ENCODE measurements around the gene EIF4H. TPM values are rescaled to one million over a fixed set of nuclear protein-coding genes. Genes with fewer than 3 reads are reported as not detected.
"Not testable (repeated sequence)": the region's sequence is repeated elsewhere in the genome, so short reads cannot be mapped to it uniquely, and the experiment has no call there.

The EIF4H gene
- total RNA-seq, 3 donors from 2014 or later, result 231 to 278 (median 274) TPM

- ATAC-seq, result no peak
- Histone ChIP-seq H3K4me1 (ENCODE audit: low read depth) (no peaks in the 10 kb centered on the region), H3K4me3 (no peak overlapping the region), H3K36me3 (ENCODE audit: low read depth) (no peaks in the 10 kb centered on the region), H3K9me3 (no peaks in the 10 kb centered on the region)
- intact Hi-C loops (cut with DNase I, micrococcal nuclease), result no loop called here
- TF ChIP-seq, protein P1, sequence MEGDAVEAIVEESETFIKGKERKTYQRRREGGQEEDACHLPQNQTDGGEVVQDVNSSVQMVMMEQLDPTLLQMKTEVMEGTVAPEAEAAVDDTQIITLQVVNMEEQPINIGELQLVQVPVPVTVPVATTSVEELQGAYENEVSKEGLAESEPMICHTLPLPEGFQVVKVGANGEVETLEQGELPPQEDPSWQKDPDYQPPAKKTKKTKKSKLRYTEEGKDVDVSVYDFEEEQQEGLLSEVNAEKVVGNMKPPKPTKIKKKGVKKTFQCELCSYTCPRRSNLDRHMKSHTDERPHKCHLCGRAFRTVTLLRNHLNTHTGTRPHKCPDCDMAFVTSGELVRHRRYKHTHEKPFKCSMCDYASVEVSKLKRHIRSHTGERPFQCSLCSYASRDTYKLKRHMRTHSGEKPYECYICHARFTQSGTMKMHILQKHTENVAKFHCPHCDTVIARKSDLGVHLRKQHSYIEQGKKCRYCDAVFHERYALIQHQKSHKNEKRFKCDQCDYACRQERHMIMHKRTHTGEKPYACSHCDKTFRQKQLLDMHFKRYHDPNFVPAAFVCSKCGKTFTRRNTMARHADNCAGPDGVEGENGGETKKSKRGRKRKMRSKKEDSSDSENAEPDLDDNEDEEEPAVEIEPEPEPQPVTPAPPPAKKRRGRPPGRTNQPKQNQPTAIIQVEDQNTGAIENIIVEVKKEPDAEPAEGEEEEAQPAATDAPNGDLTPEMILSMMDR (IDR thresholded peaks at IDR 0.05), result no peak
- DNase-seq, result no peak
Measured at GRCh38 chr7:74203956-74204618, 29.9 kb downstream of the EIF4H start.

DNA sequence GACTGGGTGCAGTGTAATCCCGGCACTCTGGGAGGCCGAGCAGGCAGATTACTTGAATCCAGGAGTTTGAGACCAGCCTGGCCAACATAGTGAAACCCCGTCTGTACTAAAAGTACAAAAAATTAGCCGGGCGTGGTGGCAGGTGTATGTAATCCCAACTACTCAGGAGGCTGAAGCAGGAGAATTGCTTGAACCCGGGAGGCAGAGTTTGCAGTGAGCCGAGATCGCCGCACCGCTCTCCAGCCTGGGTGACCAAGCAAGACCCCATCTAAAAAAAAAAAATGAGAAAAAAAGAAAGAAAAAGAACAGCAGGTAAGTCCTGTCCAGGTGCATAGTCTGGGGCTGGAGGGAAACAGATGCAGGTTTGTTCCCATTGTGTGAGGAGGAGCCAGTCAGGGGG is 31.9 kb downstream of the EIF4H start:
- intact Hi-C loops (cut with DNase I, micrococcal nuclease), result loop anchor here (5.0 kb wide), 1 partner anchor 196 kb away; no protein-coding TSS in a partner anchor
- H3K4me3 ChIP-seq; H3K36me3 ChIP-seq (ENCODE audit: low read depth); ATAC-seq; H3K9me3 ChIP-seq; H3K4me1 ChIP-seq (ENCODE audit: low read depth): not testable (repeated sequence)
- peak in 1 of 3 donors; percentile 20 for DNase-seq

DNA sequence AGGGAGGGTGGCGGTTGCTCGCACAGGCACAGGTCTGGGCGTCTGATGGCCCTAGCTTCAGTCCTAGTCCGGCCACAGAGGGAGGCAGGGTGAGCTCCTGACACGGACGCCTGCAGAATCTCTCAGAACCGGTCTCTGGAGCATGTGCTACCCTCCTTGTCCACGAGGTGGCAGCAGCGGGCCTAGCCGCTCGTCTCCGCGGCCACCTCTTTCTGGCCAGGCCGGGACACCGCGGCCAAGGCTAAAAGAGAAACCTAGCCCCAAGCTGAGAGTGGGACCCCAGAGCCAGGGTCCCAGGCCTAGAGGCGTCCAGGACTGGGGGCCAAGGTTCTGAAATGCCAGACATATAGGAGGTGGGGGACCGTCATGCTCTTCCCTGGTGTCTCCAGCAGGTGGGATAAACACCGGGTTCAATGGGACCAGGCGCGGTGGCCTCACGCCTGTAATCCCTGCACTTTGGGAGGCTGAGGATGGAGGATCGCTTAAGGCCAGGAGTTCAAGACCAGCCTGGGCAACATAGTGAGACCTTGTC is 32.5 kb downstream of the EIF4H start:
- H3K36me3 ChIP-seq (ENCODE audit: low read depth), result no peaks in the 10 kb centered on the region
- DNase-seq (peak; percentile 87 to 93 (median 92)), ATAC-seq (peak; percentile 93)
- H3K4me1 ChIP-seq (ENCODE audit: low read depth), result no peaks in the 10 kb centered on the region
- no peak overlapping the region for H3K4me3 ChIP-seq
- TF ChIP-seq, protein P1 (IDR thresholded peaks at IDR 0.05), result peak; percentile 93
- intact Hi-C loops (cut with DNase I, micrococcal nuclease), result loop anchor here (5.0 kb wide), 1 partner anchor 196 kb away; no protein-coding TSS in a partner anchor
- H3K9me3 ChIP-seq, result no peaks in the 10 kb centered on the region

DNA sequence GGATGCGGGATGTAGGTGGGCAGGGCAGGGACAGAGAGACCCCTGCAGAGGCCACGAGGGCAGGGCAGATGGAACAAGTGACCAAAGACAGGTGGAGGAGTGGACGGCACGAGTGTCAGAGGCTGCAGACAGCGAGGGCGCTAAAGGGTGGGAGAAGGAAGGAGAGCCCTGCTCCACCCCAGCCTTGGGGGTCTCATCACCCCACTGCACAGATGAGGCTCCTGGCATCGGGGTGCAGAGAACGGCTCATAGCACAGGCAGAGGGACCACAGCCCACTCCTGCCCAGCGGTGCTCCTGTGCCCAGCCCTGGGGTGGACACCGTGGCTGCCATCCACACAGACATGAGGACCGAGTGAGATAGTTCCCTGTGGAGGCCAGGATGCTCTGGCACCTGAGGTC is 33.4 kb downstream of the EIF4H start:
- ATAC-seq (no peak), DNase-seq (peak in 2 of 3 donors; percentile 27 to 48)
- TF ChIP-seq, protein P1 (IDR thresholded peaks at IDR 0.05), result no peak
- Histone ChIP-seq H3K9me3 (no peaks in the 10 kb centered on the region), H3K4me3 (no peak overlapping the region), H3K4me1 (ENCODE audit: low read depth) (no peaks in the 10 kb centered on the region), H3K36me3 (ENCODE audit: low read depth) (no peaks in the 10 kb centered on the region)
- intact Hi-C loops (cut with DNase I, micrococcal nuclease), result loop anchor here (5.0 kb wide), 1 partner anchor 195 kb away; no protein-coding TSS in a partner anchor

DNA sequence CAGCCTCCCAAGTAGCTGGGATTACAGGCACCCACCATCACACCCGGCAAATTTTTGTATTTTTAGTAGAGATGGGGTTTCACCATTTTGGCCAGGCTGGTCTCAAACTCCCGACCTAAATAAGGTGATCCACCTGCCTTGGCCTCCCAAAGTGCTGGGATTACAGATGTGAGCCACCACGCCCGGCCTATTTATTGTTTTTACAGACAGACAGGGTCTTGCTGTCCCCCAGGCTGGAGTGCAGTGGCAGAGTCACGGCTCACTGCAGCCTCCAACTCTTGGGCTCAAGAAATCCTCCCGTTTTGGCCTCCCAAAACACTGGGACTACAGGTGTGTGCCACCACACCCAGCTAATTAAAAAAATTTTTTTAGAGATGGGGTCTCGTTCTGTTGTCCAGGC is 34.1 kb downstream of the EIF4H start:
- not testable (repeated sequence) for H3K4me3 ChIP-seq; H3K36me3 ChIP-seq (ENCODE audit: low read depth); ATAC-seq; H3K4me1 ChIP-seq (ENCODE audit: low read depth); H3K9me3 ChIP-seq
- intact Hi-C loops (cut with DNase I, micrococcal nuclease), result loop anchor here (5.0 kb wide), 1 partner anchor 194 kb away; no protein-coding TSS in a partner anchor
- DNase-seq, result peak in 2 of 3 donors; percentile 11 to 28

- H3K4me1 ChIP-seq (ENCODE audit: low read depth), result no peaks in the 10 kb centered on the region
- TF ChIP-seq, protein P1 (IDR thresholded peaks at IDR 0.05), result no peak
- H3K9me3 ChIP-seq, result no peaks in the 10 kb centered on the region
- DNase-seq (peak in 2 of 3 donors; percentile 15 to 45), ATAC-seq (no peak)
- H3K4me3 ChIP-seq, result no peak overlapping the region
- intact Hi-C loops (cut with DNase I, micrococcal nuclease), result no loop called here
- no peaks in the 10 kb centered on the region for H3K36me3 ChIP-seq (ENCODE audit: low read depth)
Measured at GRCh38 chr7:74212661-74213060, 38.5 kb downstream of the EIF4H start.
